Measurements from ENCODE around the gene OVAAL.

GRCh38 chr1:180601512-180601911 lies 42.7 kb downstream of the OVAAL start:
- TF ChIP-seq CTCF (tag by site-specific recombination; IDR thresholded peaks at IDR 0.05) (no peak), BCL11A (tag by site-specific recombination; IDR thresholded peaks at IDR 0.05; ENCODE audit: low read depth) (no peak)
